ENCODE data around the gene PCDHA7.
"Not testable (repeated sequence)": the region's sequence is repeated elsewhere in the genome, so short reads cannot be mapped to it uniquely, and the experiment has no call there.

DNA sequence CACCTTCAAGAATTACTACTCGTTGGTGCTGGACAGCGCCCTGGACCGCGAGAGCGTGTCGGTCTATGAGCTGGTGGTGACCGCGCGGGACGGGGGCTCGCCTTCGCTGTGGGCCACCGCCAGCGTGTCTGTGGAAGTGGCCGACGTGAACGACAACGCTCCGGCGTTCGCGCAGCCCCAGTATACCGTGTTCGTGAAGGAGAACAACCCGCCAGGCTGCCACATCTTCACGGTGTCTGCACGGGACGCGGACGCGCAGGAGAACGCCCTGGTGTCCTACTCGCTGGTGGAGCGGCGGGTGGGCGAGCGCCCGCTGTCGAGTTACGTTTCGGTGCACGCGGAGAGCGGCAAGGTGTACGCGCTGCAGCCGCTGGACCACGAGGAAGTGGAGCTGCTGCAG is 11.1 kb upstream of the PCDHA7 start:
- TF ChIP-seq, protein P1, sequence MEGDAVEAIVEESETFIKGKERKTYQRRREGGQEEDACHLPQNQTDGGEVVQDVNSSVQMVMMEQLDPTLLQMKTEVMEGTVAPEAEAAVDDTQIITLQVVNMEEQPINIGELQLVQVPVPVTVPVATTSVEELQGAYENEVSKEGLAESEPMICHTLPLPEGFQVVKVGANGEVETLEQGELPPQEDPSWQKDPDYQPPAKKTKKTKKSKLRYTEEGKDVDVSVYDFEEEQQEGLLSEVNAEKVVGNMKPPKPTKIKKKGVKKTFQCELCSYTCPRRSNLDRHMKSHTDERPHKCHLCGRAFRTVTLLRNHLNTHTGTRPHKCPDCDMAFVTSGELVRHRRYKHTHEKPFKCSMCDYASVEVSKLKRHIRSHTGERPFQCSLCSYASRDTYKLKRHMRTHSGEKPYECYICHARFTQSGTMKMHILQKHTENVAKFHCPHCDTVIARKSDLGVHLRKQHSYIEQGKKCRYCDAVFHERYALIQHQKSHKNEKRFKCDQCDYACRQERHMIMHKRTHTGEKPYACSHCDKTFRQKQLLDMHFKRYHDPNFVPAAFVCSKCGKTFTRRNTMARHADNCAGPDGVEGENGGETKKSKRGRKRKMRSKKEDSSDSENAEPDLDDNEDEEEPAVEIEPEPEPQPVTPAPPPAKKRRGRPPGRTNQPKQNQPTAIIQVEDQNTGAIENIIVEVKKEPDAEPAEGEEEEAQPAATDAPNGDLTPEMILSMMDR (IDR thresholded peaks at IDR 0.05), result not testable (repeated sequence)
- TF ChIP-seq POLR2A (IDR thresholded peaks at IDR 0.05); POLR2AphosphoS5 (IDR thresholded peaks at IDR 0.05; ENCODE audit: insufficient read depth in 1 of 2, low read depth in 1 of 2): not testable (repeated sequence)
